Trophoblast cell (in vitro differentiated cells and primary cell): ENCODE results near the gene EPHB2.

Source experiments
- DNase-seq, 2 donors: peaks; one replicate each; pipeline ENCODE4 v3.0.0-alpha.2; 2016
- H2AFZ ChIP-seq: 2 replicates; pipeline ENCODE4 v1.6.1; 2013; ENCODE audit warnings: low read length, moderate library complexity, mild to moderate bottlenecking; ENCODE audit not compliant: insufficient read depth, poor library complexity
- H2AK5ac ChIP-seq: 2 replicates; pipeline ENCODE4 v1.6.1; 2013; ENCODE audit warnings: mild to moderate bottlenecking, low read length
- H2BK120ac ChIP-seq: 2 replicates; pipeline ENCODE4 v1.6.1; 2013; ENCODE audit warnings: low read length, mild to moderate bottlenecking, moderate library complexity; ENCODE audit not compliant: insufficient read depth, poor library complexity
- H2BK12ac ChIP-seq: 2 replicates; pipeline ENCODE4 v1.6.1; 2013; ENCODE audit warnings: mild to moderate bottlenecking, low read length, moderate library complexity
- H2BK5ac ChIP-seq: 2 replicates; pipeline ENCODE4 v1.6.1; 2013; ENCODE audit warnings: low read length, low read depth, moderate library complexity, mild to moderate bottlenecking; ENCODE audit not compliant: poor library complexity
- H3K14ac ChIP-seq: 2 replicates; pipeline ENCODE4 v1.6.1; 2013; ENCODE audit warnings: mild to moderate bottlenecking, low read length
- H3K18ac ChIP-seq: 2 replicates; pipeline ENCODE4 v1.6.1; 2013; ENCODE audit warnings: mild to moderate bottlenecking, low read length
- H3K23ac ChIP-seq: 2 replicates; pipeline ENCODE4 v1.6.1; 2013; ENCODE audit warnings: low read length
- H3K27ac ChIP-seq: 2 replicates; pipeline ENCODE4 v1.5.1; 2013; ENCODE audit warnings: low read depth, mild to moderate bottlenecking, inconsistent platforms, low read length, moderate library complexity
- H3K27me3 ChIP-seq: 2 replicates; pipeline ENCODE4 v1.6.1; 2013; ENCODE audit warnings: inconsistent platforms, mild to moderate bottlenecking, low read length, moderate library complexity; ENCODE audit not compliant: insufficient read depth
- H3K36me3 ChIP-seq, 2 experiments: 1 replicate in 1 of 2; 2 replicates in 1 of 2; pipeline ENCODE4 v1.6.1; 2013; ENCODE audit warnings: low read length in 2 of 2, mild to moderate bottlenecking in 2 of 2, moderate library complexity in 1 of 2; ENCODE audit not compliant: insufficient read depth in 2 of 2, control insufficient read depth in 1 of 2
- H3K4ac ChIP-seq: 2 replicates; pipeline ENCODE4 v1.6.1; 2013; ENCODE audit warnings: low read depth, mild to moderate bottlenecking, low read length, moderate library complexity
- H3K4me1 ChIP-seq, 2 experiments: 1 replicate in 1 of 2; 2 replicates in 1 of 2; pipeline ENCODE4 v1.6.1; 2013; ENCODE audit warnings: low read length in 2 of 2, mild to moderate bottlenecking in 2 of 2, moderate library complexity in 1 of 2; ENCODE audit not compliant: insufficient read depth in 2 of 2, control insufficient read depth in 1 of 2
- H3K4me2 ChIP-seq: 2 replicates; pipeline ENCODE4 v1.6.1; 2013; ENCODE audit warnings: inconsistent platforms, mild to moderate bottlenecking, low read length, moderate library complexity
- H3K4me3 ChIP-seq: 2 replicates; pipeline ENCODE4 v1.5.1; 2013; ENCODE audit warnings: mild to moderate bottlenecking, low read depth, low read length, inconsistent platforms
- H3K79me1 ChIP-seq: one replicate; pipeline ENCODE4 v1.6.1; 2013; ENCODE audit warnings: low read length
- H3K79me2 ChIP-seq: 2 replicates; pipeline ENCODE4 v1.6.1; 2013; ENCODE audit warnings: low read length, mild to moderate bottlenecking; ENCODE audit not compliant: control insufficient read depth, insufficient read depth, poor library complexity
- H3K9ac ChIP-seq: 2 replicates; pipeline ENCODE4 v1.6.1; 2013; ENCODE audit warnings: mild to moderate bottlenecking, low read length
- H3K9me3 ChIP-seq: 2 replicates; pipeline ENCODE4 v1.6.1; 2013; ENCODE audit warnings: low read depth, mild to moderate bottlenecking, control low read depth, inconsistent platforms, low read length; ENCODE audit not compliant: insufficient read depth
- H4K12ac ChIP-seq: 2 replicates; pipeline ENCODE4 v1.6.1; 2013; ENCODE audit warnings: low read depth, mild to moderate bottlenecking, low read length, moderate library complexity
- H4K8ac ChIP-seq: 2 replicates; pipeline ENCODE4 v1.6.1; 2013; ENCODE audit warnings: low read depth, mild to moderate bottlenecking, low read length, moderate library complexity
- H4K91ac ChIP-seq: one replicate; pipeline ENCODE4 v1.6.1; 2013; ENCODE audit warnings: low read depth, mild to moderate bottlenecking, low read length, moderate library complexity
- WGBS: extraction: QIAGEN DNeasy Blood & Tissue Kit; methylation state at CpG from one replicate; pipeline ENCODE4 v1.1.7; 2013; ENCODE audit warnings: missing lambda C conversion rate; ENCODE audit not compliant: insufficient read length, insufficient coverage; ENCODE audit errors: extremely low coverage; 5-methylcytosine and 5-hydroxymethylcytosine counted together

The EPHB2 gene

DNA sequence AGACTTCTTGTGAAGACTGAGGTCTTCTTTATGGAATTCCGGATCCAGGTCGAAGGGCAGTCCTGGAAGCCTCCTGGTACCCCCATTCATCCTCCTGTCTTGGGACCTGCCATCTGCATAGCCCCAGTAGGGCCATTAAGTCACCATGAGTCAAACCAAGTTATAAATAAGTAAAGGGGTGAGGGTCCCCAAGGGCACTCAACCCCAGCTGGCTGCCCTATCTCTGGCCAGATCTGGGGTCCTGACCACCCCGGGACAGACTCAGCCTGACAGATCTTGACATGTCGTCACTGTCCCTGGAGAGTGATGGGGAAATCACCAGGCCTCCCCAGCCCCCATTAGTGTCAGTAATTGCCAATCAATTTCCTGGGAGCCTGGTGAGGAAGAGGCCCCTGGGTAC lies 108.7 kb downstream of the EPHB2 start:
- DNase-seq, result no peak
- Histone ChIP-seq H4K8ac (no peak overlapping the region), H2AFZ (no peak overlapping the region), H4K12ac (no peak overlapping the region), H2AK5ac (no peak overlapping the region), H3K9ac (no peak overlapping the region), H3K9me3 (no peaks in the 10 kb centered on the region), H3K4me3 (no peak overlapping the region), H2BK120ac (no peak overlapping the region), H3K18ac (no peak overlapping the region), H3K4me2 (no peak overlapping the region), H3K36me3 (no peaks in the 10 kb centered on the region), H3K79me2 (no peaks in the 10 kb centered on the region), H3K27me3 (no peaks in the 10 kb centered on the region), H3K27ac (no peak overlapping the region), H2BK5ac (no peak overlapping the region), H3K23ac (no peak overlapping the region), H3K4me1 (peaks cover 0 to 3% of the 10 kb centered on the region in 2 experiments), H3K4ac (no peak overlapping the region), H2BK12ac (no peak overlapping the region), H4K91ac (no peak overlapping the region), H3K14ac (no peak overlapping the region), H3K79me1 (peaks cover 6% of the 10 kb centered on the region)
- WGBS, result no CpG with 5 or more reads among the region's 4 CpGs

GRCh38 chr1:22821027-22821426 lies 110.4 kb downstream of the EPHB2 start:
- no peak overlapping the region for H3K4ac ChIP-seq
- H3K18ac ChIP-seq, result no peak overlapping the region
- no peak overlapping the region for H2BK12ac ChIP-seq
- no CpG with 5 or more reads among the region's 5 CpGs for WGBS
- no peak overlapping the region for H2AFZ ChIP-seq
- no peak overlapping the region for H3K14ac ChIP-seq
- H4K12ac ChIP-seq, result no peak overlapping the region
- H4K8ac ChIP-seq, result no peak overlapping the region
- H3K79me2 ChIP-seq, result no peaks in the 10 kb centered on the region
- H3K9ac ChIP-seq, result no peak overlapping the region
- no peak overlapping the region for H2BK5ac ChIP-seq
- no peak overlapping the region for H3K4me3 ChIP-seq
- peaks cover 7% of the 10 kb centered on the region for H3K79me1 ChIP-seq
- no peaks in the 10 kb centered on the region for H3K9me3 ChIP-seq
- no peak overlapping the region for H2BK120ac ChIP-seq
- no peaks in the 10 kb centered on the region for H3K36me3 ChIP-seq
- no peak overlapping the region for H3K4me2 ChIP-seq
- no peak overlapping the region for H2AK5ac ChIP-seq
- H3K4me1 ChIP-seq, result peaks cover 9 to 11% of the 10 kb centered on the region in 2 experiments
- no peak overlapping the region for H4K91ac ChIP-seq
- no peak overlapping the region for H3K27ac ChIP-seq
- no peak for DNase-seq
- no peaks in the 10 kb centered on the region for H3K27me3 ChIP-seq
- no peak overlapping the region for H3K23ac ChIP-seq

DNA sequence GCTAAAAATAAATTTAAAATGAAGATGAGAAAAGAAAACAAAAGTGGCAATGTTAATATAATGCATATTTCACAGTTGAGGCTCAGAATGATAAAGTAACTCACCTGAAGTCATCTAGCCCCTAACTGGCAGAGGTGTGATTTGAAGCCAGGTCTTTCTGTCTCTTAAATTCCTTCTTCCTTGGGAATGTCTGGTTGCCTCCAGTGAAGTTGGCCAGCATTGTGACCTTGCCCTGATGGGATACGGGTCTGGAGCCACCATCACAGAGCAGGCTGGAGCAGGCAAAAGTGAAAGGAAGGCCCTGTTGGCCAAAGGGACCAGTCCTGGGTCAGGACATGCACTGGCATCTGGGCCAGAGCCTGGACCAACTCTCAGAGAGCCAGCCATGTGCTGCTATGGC lies 111.7 kb downstream of the EPHB2 start:
- H3K4me1 ChIP-seq, result peaks cover 19 to 23% of the 10 kb centered on the region in 2 experiments
- H4K8ac ChIP-seq, result no peak overlapping the region
- H2BK120ac ChIP-seq, result no peak overlapping the region
- H3K23ac ChIP-seq, result no peak overlapping the region
- H4K12ac ChIP-seq, result no peak overlapping the region
- H3K9me3 ChIP-seq, result no peaks in the 10 kb centered on the region
- peak overlapping the region; percentile 6 for H2AK5ac ChIP-seq
- H2BK5ac ChIP-seq, result no peak overlapping the region
- no peak overlapping the region for H3K18ac ChIP-seq
- H3K79me1 ChIP-seq, result peaks cover 13% of the 10 kb centered on the region
- no peak overlapping the region for H3K14ac ChIP-seq
- H2AFZ ChIP-seq, result no peak overlapping the region
- no peak overlapping the region for H3K4ac ChIP-seq
- H2BK12ac ChIP-seq, result no peak overlapping the region
- no peaks in the 10 kb centered on the region for H3K36me3 ChIP-seq
- H3K79me2 ChIP-seq, result peaks cover 2% of the 10 kb centered on the region
- no peaks in the 10 kb centered on the region for H3K27me3 ChIP-seq
- DNase-seq, result peak in 1 of 2 donors; percentile 50
- WGBS, result no CpG with 5 or more reads among the region's 1 CpG
- no peak overlapping the region for H3K27ac ChIP-seq
- no peak overlapping the region for H3K4me2 ChIP-seq
- H3K9ac ChIP-seq, result no peak overlapping the region
- H3K4me3 ChIP-seq, result no peak overlapping the region
- H4K91ac ChIP-seq, result no peak overlapping the region

DNA sequence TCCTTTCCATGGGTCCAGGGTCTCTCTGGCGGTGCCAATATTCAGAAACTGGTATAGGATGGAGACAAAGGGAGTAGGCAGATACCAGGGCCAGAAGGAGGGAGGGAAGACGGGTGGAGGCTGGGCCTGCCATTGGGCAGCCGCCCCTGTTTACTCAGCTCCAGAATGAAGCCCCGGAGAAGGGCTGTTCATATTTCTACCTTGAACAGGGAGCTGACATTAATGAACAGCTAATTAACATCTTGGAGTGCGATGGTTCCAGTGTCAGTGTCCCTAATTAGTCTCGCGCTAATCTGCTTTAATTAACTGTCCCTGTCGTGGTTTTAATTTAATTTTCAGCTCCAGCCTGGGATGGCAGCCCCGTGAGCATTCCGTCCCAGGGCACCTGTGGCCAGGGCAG lies 113.8 kb downstream of the EPHB2 start:
- DNase-seq, result no peak
- no peak overlapping the region for H4K12ac ChIP-seq
- no CpG with 5 or more reads among the region's 10 CpGs for WGBS

More for the DNA sequence above, 113.8 kb downstream of the EPHB2 start:
- no peak overlapping the region for H2AK5ac ChIP-seq
- H2AFZ ChIP-seq, result no peak overlapping the region
- H2BK5ac ChIP-seq, result no peak overlapping the region
- no peak overlapping the region for H3K27ac ChIP-seq
- H3K23ac ChIP-seq, result no peak overlapping the region
- H3K18ac ChIP-seq, result no peak overlapping the region
- H3K4me2 ChIP-seq, result no peak overlapping the region
- no peak overlapping the region for H3K9ac ChIP-seq
- no peak overlapping the region for H3K4ac ChIP-seq
- peak overlapping the region; percentile 29 for H4K91ac ChIP-seq
- H3K79me1 ChIP-seq, result peaks cover 13% of the 10 kb centered on the region
- no peak overlapping the region for H3K14ac ChIP-seq
- peaks cover 4% of the 10 kb centered on the region for H3K79me2 ChIP-seq
- no peak overlapping the region for H2BK12ac ChIP-seq
- H3K36me3 ChIP-seq, result no peaks in the 10 kb centered on the region
- no peak overlapping the region for H2BK120ac ChIP-seq
- no peaks in the 10 kb centered on the region for H3K27me3 ChIP-seq
- no peaks in the 10 kb centered on the region for H3K9me3 ChIP-seq
- H4K8ac ChIP-seq, result no peak overlapping the region
- H3K4me1 ChIP-seq, result peaks cover 37% of the 10 kb centered on the region in 2 experiments
- no peak overlapping the region for H3K4me3 ChIP-seq
